GM23338 (cell line): ENCODE measurements around the gene CLTRN. TPM values are rescaled to one million over a fixed set of nuclear protein-coding genes. Genes with fewer than 3 reads are reported as not detected.

Experiments used
- ATAC-seq: fragments of 200-7000 bp; cut with Tn5 transposase; 3 replicates; pipeline ENCODE4 v1.9.1; 2020
- DNase-seq: peaks from one replicate; pipeline ENCODE4 v3.0.0-alpha.2; 2015; ENCODE audit warnings: low spot score
- H2AFZ ChIP-seq: fragments of 200-600 bp; sonication (generic); 2 replicates; pipeline ENCODE4 v1.8.0; 2016; ENCODE audit warnings: antibody characterized with exemption, mild to moderate bottlenecking, moderate library complexity
- H3F3A ChIP-seq: fragments of 200-600 bp; sonication (generic); replicated peaks from 2 replicates; pipeline ENCODE4 v1.8.0; 2017; ENCODE audit warnings: antibody characterized with exemption, mixed run types, low read depth
- H3K27ac ChIP-seq: fragments of 200-600 bp; sonication (generic); 2 replicates; pipeline ENCODE4 v1.6.1; 2016; ENCODE audit warnings: low read depth
- H3K27me3 ChIP-seq: fragments of 200-600 bp; sonication (generic); 2 replicates; pipeline ENCODE4 v1.8.0; 2016; ENCODE audit warnings: mild to moderate bottlenecking, mixed run types, moderate library complexity; ENCODE audit not compliant: insufficient read depth
- H3K36me3 ChIP-seq: fragments of 200-600 bp; sonication (generic); 2 replicates; pipeline ENCODE4 v1.8.0; 2016; ENCODE audit warnings: mild to moderate bottlenecking; ENCODE audit not compliant: insufficient read depth
- H3K4me1 ChIP-seq: fragments of 200-600 bp; sonication (generic); 2 replicates; pipeline ENCODE4 v1.8.0; 2016; ENCODE audit warnings: mild to moderate bottlenecking, moderate library complexity; ENCODE audit not compliant: insufficient read depth
- H3K4me2 ChIP-seq: fragments of 200-600 bp; sonication (generic); 2 replicates; pipeline ENCODE4 v1.7.1; 2017; ENCODE audit warnings: mixed run types
- H3K4me3 ChIP-seq: fragments of 200-600 bp; sonication (generic); 2 replicates; pipeline ENCODE4 v1.6.1; 2016; ENCODE audit warnings: mixed run types
- H3K79me2 ChIP-seq: fragments of 200-600 bp; sonication (generic); replicated peaks from 2 replicates; pipeline ENCODE4 v1.8.0; 2017; ENCODE audit warnings: mild to moderate bottlenecking; ENCODE audit not compliant: insufficient read depth
- H3K9me2 ChIP-seq: fragments of 200-600 bp; sonication (generic); 2 replicates; pipeline ENCODE4 v1.8.0; 2017; ENCODE audit not compliant: insufficient read depth
- H4K20me1 ChIP-seq: fragments of 200-600 bp; sonication (generic); replicated peaks from 2 replicates; pipeline ENCODE4 v1.8.0; 2017; ENCODE audit warnings: mild to moderate bottlenecking; ENCODE audit not compliant: insufficient read depth
- H3K27ac Mint-ChIP-seq: 2 replicates; pipeline ENCODE4 v1.8.0; 2020; ENCODE audit warnings: inconsistent platforms, mild to moderate bottlenecking, moderate library complexity, mixed read lengths
- H3K27me3 Mint-ChIP-seq: 3 replicates; pipeline ENCODE4 v1.8.0; 2022; ENCODE audit warnings: low read depth, mild to moderate bottlenecking, moderate library complexity, mixed read lengths, inconsistent platforms; ENCODE audit not compliant: insufficient read depth, poor library complexity
- H3K36me3 Mint-ChIP-seq: 3 replicates; pipeline ENCODE4 v1.8.0; 2021; ENCODE audit warnings: low read depth, mild to moderate bottlenecking, inconsistent platforms, moderate library complexity, mixed read lengths
- H3K4me1 Mint-ChIP-seq: 3 replicates; pipeline ENCODE4 v1.8.0; 2020; ENCODE audit warnings: mild to moderate bottlenecking, inconsistent platforms, mixed read lengths
- H3K4me3 Mint-ChIP-seq: 3 replicates; pipeline ENCODE4 v1.8.0; 2021; ENCODE audit warnings: moderate library complexity, mild to moderate bottlenecking, inconsistent platforms, mixed read lengths
- H3K9me3 Mint-ChIP-seq: 3 replicates; pipeline ENCODE4 v1.8.0; 2020; ENCODE audit warnings: moderate library complexity, mild to moderate bottlenecking, inconsistent platforms, mixed read lengths
- CREB1 ChIP-seq: fragments of 250-450 bp; sonication (Bioruptor Pico); IDR thresholded peaks from 2 replicates; pipeline ENCODE4 v1.5.0; 2020; ENCODE audit warnings: low read depth, mild to moderate bottlenecking, moderate library complexity
- ZNF331 ChIP-seq: fragments of 250-450 bp; sonication (Bioruptor Pico); IDR thresholded peaks from 2 replicates; pipeline ENCODE4 v1.5.0; 2020; ENCODE audit warnings: low read depth, mild to moderate bottlenecking, moderate library complexity
- polyA plus RNA-seq: library from polyadenylated mRNA; unstranded; fragments of >200 nt; fragmentation: Nextera tagmentation; extraction: Ambion mirVana; gene quantifications from 2 replicates; pipeline ENCODE4 v1.2.1, GENCODE V29; 2016
- total RNA-seq: library from RNA; depleted of rRNA; stranded (reverse); fragments of >200 nt; shearing (Covaris generic); gene quantifications from 2 replicates; pipeline ENCODE4 v1.2.3, GENCODE V29; 2014
- TF ChIP-seq, protein P1 (sequence below): fragments of 250-450 bp; sonication (Bioruptor Pico); IDR thresholded peaks from 2 replicates; pipeline ENCODE4 v1.5.0; 2020; ENCODE audit warnings: mild to moderate bottlenecking, moderate library complexity
- TF ChIP-seq, protein P2 (sequence below), 2 experiments: fragments of 200-600 bp in 1 of 2; sonication (generic) in 1 of 2; conservative IDR thresholded peaks; 2 replicates each; pipeline versions ENCODE4 v1.5.1 to v1.6.1; 2016 to 2017; ENCODE audit warnings: antibody characterized with exemption in 2 of 2, low read depth in 2 of 2, mild to moderate bottlenecking in 2 of 2, moderate library complexity in 1 of 2

The CLTRN gene
- total and polyA plus RNA-seq, 2 experiments from 2014 or later: 1.7 to 2.7 TPM

DNA sequence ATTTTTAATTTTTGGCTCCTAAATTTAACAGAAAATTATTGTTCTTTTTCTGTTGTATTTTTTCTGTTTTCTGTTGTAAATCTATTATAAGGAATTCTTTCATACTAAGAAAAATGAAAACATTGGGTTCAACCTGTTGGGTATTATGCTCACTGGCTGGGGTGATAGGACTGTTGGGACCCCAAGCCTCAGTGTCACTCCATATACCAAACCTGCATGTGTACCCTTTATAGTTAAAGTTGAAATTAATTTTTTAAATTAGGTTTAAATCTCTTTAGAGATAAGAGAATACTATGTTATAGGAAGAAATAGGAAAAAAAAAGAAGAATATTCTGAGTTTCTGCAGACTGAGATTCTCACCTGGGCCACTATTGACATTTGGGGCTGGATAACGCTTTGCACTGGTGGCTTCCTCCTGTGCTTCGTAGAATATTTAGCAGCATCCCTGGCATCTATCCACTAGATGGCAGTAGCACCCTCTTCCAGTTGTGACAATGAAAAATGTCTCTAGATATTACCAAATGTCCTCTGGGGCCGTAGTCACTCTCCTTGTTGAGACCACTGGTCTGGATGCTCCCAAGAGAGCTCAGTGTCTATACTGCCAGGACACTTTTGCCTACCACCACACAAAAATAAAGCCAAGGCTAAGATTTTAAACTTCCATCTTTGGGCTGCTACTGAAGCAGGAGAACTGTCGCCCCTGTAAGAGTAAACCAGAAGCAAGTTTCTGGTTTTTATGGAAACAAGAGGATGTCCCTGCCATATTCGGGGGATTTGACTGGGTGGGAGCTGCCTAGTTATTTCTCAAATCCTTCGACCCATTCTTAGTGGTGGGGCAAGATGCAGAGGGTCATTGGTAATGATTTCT lies 22.4 kb upstream of the CLTRN start:
- H3K27ac ChIP-seq: no peak overlapping the region
- peaks cover 23% of the 10 kb centered on the region for H3K36me3 Mint-ChIP-seq
- peaks cover 37% of the 10 kb centered on the region for H3K79me2 ChIP-seq
- no peaks in the 10 kb centered on the region for H3K36me3 ChIP-seq
- no peaks in the 10 kb centered on the region for H3K27me3 Mint-ChIP-seq
- H3K4me2 ChIP-seq: no peak overlapping the region
- no peaks in the 10 kb centered on the region for H3K4me1 ChIP-seq
- peak; percentile 71 for DNase-seq
- H3K9me2 ChIP-seq: no peaks in the 10 kb centered on the region
- no peak for TF ChIP-seq ZNF331 (CRISPR knock-in tag)
- no peak for TF ChIP-seq CREB1
- TF ChIP-seq, protein P1, sequence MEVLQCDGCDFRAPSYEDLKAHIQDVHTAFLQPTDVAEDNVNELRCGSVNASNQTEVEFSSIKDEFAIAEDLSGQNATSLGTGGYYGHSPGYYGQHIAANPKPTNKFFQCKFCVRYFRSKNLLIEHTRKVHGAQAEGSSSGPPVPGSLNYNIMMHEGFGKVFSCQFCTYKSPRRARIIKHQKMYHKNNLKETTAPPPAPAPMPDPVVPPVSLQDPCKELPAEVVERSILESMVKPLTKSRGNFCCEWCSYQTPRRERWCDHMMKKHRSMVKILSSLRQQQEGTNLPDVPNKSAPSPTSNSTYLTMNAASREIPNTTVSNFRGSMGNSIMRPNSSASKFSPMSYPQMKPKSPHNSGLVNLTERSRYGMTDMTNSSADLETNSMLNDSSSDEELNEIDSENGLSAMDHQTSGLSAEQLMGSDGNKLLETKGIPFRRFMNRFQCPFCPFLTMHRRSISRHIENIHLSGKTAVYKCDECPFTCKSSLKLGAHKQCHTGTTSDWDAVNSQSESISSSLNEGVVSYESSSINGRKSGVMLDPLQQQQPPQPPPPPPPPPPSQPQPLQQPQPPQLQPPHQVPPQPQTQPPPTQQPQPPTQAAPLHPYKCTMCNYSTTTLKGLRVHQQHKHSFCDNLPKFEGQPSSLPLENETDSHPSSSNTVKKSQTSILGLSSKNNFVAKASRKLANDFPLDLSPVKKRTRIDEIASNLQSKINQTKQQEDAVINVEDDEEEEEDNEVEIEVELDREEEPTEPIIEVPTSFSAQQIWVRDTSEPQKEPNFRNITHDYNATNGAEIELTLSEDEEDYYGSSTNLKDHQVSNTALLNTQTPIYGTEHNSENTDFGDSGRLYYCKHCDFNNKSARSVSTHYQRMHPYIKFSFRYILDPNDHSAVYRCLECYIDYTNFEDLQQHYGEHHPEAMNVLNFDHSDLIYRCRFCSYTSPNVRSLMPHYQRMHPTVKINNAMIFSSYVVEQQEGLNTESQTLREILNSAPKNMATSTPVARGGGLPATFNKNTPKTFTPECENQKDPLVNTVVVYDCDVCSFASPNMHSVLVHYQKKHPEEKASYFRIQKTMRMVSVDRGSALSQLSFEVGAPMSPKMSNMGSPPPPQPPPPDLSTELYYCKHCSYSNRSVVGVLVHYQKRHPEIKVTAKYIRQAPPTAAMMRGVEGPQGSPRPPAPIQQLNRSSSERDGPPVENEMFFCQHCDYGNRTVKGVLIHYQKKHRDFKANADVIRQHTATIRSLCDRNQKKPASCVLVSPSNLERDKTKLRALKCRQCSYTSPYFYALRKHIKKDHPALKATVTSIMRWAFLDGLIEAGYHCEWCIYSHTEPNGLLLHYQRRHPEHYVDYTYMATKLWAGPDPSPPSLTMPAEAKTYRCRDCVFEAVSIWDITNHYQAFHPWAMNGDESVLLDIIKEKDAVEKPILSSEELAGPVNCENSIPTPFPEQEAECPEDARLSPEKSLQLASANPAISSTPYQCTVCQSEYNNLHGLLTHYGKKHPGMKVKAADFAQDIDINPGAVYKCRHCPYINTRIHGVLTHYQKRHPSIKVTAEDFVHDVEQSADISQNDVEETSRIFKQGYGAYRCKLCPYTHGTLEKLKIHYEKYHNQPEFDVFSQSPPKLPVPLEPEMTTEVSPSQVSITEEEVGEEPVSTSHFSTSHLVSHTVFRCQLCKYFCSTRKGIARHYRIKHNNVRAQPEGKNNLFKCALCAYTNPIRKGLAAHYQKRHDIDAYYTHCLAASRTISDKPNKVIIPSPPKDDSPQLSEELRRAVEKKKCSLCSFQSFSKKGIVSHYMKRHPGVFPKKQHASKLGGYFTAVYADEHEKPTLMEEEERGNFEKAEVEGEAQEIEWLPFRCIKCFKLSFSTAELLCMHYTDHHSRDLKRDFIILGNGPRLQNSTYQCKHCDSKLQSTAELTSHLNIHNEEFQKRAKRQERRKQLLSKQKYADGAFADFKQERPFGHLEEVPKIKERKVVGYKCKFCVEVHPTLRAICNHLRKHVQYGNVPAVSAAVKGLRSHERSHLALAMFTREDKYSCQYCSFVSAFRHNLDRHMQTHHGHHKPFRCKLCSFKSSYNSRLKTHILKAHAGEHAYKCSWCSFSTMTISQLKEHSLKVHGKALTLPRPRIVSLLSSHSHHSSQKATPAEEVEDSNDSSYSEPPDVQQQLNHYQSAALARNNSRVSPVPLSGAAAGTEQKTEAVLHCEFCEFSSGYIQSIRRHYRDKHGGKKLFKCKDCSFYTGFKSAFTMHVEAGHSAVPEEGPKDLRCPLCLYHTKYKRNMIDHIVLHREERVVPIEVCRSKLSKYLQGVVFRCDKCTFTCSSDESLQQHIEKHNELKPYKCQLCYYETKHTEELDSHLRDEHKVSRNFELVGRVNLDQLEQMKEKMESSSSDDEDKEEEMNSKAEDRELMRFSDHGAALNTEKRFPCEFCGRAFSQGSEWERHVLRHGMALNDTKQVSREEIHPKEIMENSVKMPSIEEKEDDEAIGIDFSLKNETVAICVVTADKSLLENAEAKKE (CRISPR knock-in tag): no peak
- TF ChIP-seq, protein P2, sequence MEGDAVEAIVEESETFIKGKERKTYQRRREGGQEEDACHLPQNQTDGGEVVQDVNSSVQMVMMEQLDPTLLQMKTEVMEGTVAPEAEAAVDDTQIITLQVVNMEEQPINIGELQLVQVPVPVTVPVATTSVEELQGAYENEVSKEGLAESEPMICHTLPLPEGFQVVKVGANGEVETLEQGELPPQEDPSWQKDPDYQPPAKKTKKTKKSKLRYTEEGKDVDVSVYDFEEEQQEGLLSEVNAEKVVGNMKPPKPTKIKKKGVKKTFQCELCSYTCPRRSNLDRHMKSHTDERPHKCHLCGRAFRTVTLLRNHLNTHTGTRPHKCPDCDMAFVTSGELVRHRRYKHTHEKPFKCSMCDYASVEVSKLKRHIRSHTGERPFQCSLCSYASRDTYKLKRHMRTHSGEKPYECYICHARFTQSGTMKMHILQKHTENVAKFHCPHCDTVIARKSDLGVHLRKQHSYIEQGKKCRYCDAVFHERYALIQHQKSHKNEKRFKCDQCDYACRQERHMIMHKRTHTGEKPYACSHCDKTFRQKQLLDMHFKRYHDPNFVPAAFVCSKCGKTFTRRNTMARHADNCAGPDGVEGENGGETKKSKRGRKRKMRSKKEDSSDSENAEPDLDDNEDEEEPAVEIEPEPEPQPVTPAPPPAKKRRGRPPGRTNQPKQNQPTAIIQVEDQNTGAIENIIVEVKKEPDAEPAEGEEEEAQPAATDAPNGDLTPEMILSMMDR (conservative IDR thresholded peaks at IDR 0.05; ENCODE audit: low read depth in 2 of 2): peak; percentile 57 to 76
- H3K4me3 Mint-ChIP-seq: no peak overlapping the region
- H3K27ac Mint-ChIP-seq: peak overlapping the region; percentile 31; the same call in 1 of the 2 replicates
- no peaks in the 10 kb centered on the region for H3F3A ChIP-seq
- H4K20me1 ChIP-seq: no peaks in the 10 kb centered on the region; the same call in none of the 2 replicates
- ATAC-seq: peak; percentile 79
- H3K27me3 ChIP-seq: no peaks in the 10 kb centered on the region
- no peak overlapping the region for H3K4me3 ChIP-seq
- H3K4me1 Mint-ChIP-seq: peaks cover 3% of the 10 kb centered on the region; the same call in 1 of the 3 replicates
- no peaks in the 10 kb centered on the region for H3K9me3 Mint-ChIP-seq
- no peak overlapping the region for H2AFZ ChIP-seq
